Activated T-cell treated with anti-CD3 and anti-CD28 coated beads for 48 hours (primary cell): ENCODE results near the gene TAC4.

Source experiments
- DNase-seq: peaks from one replicate; pipeline ENCODE4 v3.0.0-alpha.2; 2020; ENCODE audit warnings: low read depth

Gene TAC4, protein sequence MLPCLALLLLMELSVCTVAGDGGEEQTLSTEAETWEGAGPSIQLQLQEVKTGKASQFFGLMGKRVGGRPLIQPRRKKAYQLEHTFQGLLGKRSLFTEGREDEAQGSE

DNA sequence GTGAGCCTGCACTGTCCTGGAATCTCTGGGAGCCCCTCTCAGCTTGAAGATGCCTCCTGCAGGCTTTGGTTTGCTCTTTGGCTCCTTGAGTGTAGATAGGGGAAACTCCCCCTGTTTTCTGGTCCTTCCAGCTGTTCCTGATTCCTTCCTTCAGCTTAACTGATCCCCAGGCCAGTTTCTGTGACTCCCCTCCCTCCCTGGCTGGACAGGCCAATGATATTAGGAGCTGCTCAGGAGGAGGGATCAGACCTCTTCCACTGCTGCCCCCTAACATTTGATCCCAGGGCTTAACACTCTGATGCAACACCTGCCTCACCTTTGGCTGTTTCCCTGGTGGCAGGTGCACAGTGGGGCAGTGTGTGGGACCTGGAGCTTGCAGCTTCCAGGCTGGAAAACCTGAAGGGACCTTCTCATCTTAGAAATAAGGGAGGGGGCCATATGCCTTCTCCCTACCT lies at the start of gene TAC4:
TAC4 (minus strand) TSS at position 51 of the 455 bp plus-strand sequence. CDS start 52 bp downstream, outside the sequence.
- no peak for DNase-seq

DNA sequence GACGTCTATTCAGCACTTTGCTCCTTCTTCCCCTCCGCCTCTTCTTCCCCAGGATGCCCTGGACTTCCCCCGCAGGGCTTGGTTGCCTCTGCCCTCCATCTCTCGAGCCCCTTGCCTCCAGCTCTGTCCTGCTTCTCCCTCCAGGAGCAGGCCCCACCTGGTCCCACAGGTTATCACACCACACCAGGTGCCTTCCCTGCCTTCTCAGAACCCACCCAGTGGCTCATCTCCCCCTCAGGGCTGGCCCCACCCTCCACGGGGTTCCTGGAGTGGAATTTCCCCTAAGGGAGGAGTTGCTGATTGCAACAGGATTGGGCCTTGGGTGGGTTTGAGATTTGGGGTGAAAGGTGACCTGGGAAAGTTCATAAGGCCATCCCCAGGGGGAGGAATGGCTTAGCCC lies 49.0 kb upstream of the TAC4 start:
- no peak for DNase-seq

DNA sequence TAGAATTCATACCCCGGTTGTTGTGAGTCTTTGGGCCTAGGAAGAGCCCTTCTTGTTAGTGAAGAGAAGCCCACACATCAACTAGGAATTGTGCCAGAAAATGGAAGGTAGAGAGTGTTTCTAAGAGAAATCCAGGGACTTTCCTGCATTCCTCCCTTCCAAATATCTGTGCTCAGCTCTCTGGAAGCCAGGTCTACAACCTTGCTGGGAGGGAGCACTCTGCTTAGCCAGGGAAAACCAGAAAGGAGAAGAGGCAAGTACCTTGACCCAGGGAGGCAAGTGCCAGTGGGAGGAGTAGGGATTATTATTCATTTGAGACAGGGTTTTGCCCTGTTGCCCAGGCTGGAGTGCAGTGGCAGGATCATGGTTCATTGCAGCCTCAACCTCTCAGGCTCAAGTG lies 48.4 kb upstream of the TAC4 start:
- no peak for DNase-seq

DNA sequence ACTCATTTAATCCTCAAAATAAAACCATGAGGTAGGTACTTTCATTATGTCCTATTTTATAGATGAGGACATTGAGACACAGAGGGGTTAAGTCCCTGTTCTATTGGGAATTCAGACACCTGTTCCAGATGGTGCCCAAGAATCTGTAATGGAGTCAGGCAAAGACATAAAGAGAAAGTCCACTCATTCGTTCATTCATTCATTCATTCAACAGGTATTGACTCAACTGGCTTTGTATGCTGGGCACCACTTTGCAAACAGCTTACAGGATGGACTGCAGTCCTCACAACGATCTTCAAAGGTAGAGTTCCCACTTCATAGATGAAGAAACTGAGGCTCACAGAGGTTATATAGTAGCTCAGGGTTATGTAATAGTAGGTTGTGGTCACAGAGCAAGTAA lies 47.9 kb upstream of the TAC4 start:
- no peak for DNase-seq

DNA sequence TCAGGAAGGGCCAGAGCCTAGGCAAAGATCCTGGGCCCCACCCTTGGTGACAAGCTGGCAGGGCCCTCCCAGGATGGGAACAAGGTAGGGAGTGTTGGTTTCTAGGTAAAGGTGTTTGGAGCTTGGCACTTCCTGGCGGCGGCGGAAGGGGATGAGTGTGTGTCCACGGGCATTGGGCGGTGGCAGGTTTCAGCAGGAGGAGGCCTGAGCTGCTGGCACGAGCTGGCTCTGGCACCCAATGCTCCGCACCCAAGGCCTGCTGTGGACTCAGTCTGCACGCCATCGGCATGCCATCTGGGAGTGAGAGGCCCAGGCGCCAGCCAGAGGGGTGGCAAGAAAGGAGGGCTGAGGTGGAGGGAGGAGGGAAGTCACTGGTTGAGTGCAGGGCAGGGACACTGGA lies 46.9 kb upstream of the TAC4 start:
- no peak for DNase-seq

DNA sequence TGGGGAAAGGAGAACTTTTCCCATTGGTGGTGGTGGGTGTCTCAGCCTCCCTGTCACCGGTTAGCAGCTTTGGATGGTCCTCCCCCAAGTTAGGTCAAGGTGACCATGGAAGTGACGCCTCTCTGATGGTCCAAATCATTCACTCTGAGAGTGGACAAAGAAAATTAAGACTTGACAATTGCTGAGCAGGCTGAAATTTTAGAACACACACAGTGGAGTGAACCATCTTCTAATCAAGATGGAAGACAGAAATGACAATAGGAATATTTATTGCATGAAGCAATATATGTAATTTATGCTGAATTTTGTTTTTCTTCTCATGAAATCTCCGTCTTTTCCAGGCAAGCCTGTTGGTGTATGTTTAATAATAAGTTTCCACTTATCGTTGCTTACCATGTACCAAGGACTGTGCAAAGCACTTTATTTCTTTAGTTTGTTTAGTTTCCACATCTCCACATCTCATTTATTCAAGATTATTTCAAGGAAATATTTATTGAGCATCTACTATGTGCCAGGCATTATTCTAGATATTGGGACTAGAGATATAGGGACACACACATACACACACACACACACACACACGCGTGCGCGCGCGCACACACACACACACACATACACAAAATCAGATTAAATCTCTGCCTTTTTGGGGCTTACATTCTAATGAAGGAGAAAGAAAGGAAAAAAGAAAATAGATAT lies 44.0 kb upstream of the TAC4 start:
- DNase-seq: no peak

DNA sequence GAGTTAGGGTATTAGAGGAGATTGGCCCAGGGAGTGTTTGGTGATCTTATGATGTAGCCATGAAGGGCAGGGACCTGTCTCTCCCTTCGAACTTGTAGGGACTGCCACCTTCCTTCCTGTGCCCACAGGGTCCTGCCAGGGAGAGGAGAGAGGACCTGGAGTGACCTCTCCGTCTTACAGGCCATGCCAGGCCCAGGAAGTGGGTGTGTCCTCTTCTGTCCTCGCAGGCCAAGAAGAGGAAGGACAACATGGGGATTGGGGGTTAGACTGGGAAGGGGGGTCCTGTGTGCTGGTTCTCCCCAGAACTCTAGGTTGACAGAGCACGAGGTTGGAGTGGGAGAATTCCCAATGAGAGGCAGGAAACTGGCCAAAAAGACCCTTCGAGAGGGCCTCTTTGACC lies 43.4 kb upstream of the TAC4 start:
- DNase-seq: no peak

DNA sequence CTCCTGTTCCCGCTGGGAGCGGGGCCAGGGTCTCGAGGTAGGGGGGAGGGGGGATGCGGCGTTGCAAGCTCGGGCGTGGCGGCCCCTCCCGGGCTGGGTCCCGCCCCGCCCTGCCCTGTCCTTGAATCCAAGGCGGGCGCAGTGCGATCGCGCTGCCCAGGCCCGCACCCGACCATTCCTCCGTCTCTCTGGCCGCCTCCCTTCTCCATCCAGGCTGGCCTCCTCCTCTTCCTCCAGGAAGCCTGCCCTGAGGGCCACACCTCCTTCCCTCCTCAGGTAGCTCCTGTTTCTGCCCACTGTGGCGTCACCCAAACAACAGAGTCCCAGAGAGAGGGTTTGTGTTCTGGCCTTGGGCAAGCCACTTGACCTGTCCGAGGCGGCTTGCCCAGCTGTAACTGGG lies 43.0 kb upstream of the TAC4 start:
- DNase-seq: no peak

DNA sequence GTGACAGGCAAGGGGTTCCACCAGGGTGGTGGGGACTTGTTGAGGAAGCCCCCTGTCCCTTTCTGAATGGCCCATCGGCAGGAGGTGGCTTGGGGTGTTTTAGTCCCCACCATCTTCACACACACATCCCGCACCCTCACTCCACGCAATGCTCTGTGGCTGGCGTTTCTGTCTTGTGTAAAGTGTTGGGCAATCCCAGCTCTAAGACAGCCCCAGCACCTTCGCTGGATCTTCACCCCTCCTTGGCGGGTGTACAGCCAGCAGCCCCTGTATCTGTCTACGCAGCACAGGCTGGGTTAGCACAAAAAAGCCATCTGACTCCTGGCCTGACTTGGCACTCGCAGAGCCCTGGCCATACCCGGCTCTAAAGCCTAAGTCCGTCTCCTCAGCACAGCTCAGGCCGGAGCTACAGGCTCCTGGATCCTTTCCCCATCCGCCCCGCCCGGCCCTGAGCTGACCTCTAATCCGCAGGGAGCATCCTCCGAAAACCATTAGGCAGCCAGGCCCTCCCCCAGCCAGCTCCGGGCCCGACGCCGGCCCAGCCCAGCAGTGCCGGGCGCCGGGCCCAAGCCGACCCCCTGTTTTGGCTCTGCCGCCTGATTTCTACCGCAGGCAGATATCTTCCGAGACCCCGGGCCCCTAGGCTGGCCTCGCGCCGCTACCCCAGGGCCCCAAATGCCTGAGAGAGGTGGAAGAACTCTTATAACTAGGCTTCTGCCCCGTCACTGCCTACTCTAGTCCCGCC lies 42.4 kb upstream of the TAC4 start:
- DNase-seq: no peak

DNA sequence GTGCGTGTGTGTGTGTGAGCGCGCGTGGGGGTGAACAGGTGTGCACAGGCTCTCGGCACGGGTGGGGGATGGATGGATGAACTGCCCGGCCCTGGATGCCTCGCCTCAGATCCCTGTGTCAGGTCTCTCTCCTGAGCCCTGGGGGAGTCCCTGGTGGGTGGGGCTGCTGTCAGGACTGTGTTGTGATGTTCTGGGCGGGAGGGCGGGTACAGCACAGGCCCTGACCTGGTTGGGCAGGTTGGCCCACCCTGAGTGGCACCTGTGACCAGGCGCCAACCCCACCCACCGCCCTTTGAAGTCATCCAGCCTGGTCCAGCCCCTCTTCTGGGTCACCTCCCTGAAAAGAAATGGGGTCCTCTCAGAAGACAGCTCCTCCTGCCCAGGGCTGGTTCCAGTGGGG lies 41.6 kb upstream of the TAC4 start:
- no peak for DNase-seq

DNA sequence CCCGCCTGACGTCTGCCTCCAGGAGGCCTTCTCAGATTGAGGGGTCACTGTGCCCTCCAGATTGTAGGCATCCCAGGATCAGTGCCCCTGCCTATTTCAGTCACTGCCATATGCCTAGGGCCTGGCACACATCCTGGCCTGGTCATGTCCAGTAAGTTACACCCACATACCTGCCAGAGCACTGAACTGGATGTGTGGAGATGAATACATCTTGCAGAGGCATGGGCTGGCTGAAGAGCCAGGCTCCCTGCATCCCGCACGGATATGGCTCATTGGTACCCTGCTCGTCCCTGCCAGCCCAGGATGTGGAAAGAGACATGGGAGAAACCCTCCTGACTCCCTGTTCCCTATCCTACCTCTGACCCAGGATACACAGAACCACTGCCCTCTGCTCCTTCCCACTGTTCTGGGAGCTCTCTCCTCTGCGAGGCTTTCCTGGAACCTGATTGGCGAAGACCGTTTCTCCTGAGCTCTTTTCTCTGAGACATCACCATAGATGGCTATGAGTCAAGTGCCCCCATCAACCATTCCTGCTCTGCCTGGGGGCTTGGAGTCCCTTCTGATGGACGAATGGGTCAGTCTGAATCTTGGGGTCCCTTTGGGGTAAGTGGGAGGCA lies 40.0 kb upstream of the TAC4 start:
- no peak for DNase-seq

DNA sequence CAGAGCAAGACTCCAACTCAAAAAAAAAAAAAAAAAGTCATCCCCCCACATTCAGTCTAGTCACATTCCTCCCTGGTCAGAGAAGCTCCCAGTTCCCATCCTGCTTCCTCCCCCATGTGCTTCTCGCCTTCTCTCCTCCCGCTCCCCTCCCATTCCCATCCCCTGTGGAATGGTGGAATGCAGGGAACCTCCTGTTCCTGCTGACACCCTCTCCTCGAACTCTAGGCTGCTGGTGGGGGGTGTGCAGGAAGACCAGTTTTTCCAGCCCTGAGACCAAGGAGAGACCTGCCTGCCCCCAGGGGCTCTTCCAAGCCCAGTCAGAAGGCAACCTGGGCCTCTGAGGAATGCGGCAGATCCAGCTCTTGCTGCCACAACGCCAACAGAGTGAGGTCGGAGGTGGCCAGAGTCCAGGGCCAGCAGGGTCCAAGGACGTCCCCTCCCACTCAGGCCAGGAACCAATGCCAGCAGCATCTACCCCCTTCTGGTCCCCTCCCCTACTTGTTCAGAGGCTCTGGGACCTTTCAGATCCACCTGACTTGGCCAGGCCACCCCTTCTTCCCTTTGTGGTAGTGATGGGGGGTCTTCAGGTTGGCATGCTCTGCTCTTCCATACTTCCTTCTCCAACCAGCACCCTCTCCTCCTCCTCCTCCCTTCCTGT lies 39.3 kb upstream of the TAC4 start:
- DNase-seq: no peak

DNA sequence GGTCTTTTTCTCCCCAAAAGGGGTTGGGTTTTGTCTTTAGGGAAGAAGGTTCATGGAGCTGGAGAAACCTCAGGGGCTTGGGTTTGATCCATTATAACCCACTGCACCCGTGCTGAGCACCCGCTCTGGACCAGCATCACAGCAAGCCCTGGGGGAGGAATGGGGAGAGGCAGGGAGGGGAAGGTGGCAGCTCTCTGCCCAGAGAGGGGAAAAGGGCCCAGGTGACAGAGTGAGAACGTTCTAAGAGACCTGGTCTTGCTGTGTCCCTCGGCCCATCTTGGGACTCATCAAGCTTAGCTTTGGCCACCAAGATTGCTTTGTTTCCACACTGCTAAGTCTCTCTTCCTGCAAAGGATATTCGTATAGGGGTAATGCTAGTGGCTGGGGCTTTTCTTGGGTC lies 38.2 kb upstream of the TAC4 start:
- DNase-seq: no peak

DNA sequence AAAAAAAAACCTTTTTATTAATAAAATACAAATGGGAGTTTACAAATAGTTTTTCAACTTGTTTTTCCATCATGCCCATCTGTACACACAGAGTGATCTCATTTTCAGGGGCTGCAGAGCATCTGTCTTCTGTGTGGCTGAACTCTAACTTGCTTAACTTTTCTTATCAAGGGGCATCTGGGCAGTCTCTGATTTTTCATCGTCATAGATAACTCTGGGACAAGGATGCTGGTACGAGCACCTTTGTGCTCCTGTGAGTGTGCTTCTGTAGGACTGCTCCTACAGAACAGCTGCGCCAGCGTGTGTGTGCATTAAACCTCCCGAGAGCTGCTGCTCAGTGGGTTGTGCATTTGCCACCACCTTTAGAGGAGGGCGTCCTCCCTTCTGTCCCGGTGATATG lies 34.6 kb upstream of the TAC4 start:
- DNase-seq: no peak

DNA sequence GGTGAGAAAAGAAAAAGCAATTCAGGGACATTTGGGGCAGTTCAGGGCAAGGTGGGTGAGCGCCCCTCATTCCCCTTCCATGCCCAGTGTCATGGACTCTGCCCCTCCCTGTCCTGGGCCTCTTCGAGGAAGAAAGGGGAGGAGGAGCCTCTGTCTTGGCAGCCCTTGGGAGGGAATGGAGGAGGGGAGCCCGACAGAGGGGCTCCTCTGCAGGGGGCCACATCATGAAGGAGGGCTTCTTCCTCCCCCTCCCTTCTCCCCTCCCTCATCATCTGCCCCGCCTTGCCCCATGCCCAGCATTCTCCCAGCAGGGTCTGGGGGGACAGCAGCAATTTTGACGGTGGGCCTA lies 33.2 kb upstream of the TAC4 start:
- DNase-seq: no peak

DNA sequence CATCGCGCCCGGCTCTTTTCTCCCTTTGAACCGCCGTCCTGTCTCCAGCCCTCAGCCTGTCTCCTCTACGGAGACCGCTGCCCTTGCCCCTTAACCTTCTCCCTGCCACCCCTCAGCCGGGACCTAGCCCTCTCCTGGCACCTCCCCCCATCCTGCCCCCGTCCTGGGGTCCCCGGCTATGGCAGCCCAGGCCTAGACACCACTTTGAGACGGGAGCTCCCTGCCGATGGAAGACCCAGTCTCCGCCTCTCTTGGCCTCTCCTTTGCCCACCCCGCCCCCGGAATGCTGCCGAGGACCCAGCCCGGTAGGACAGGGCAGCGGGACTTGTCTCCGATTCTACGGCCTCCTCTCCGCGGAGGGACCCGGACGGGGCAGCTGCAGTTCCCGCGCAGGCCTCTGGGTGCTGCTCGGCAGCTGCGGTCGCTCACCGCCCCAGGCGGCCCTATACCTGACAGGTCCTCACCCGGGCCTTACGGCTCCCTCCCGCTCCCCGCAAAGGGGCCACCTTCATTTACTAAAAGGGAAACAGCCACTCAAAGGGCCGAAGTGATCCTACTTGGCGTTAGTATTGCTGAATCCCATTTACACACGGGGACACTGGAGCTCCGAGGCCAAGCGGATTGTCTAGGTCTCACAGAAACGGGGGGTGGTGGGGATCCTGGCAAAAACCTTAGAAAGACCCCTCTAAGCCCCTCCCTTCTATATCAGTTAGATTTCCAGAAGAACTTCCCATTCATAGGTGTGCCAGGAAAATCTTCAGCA lies 32.6 kb upstream of the TAC4 start:
- peak; percentile 75 for DNase-seq

DNA sequence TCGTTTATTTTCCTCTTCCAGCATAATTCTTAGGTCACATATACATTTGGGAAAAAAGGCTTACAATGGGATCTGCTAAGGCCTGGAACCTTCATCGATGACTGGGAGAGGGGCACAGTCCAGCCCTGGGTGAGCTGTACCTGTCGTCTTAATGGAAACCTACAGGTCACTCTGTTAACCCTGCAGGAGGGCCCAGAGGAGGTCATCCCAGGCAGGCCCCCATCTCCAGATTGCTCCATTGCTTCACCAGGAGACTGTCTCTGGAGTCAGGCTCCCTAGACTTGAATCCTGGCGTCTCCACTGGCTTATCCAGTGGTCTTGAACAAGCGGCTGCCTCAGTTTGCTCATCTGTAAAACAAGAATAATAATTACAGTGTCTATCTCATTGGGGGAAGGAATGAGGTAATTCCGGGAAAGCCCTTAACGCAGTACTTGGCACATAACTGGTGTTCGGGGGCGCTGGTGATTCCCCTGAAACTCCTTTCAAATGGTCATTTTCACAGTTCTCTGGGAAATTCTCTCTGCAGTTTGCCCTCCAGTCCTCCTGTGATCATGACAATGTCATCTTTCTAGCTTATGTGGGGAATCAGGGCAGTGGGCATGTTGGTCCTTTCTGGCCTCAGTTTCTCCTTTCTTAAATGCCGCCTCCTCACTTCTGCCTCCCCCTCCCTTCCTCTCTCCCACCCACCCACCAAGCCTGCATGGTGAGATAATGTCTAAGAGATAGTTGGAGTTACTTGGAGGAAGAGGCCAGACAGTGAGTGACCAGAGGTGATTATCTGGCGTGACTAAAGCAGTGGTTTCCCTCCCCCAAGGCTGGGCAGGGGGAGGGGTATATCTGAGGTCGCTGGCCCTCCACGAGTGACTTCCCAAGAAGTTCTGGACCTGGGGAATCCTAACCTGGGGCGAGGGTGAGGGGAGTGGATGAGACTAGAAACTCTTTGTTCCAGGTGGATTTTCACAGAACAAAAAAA lies 31.3 kb upstream of the TAC4 start:
- DNase-seq: no peak

DNA sequence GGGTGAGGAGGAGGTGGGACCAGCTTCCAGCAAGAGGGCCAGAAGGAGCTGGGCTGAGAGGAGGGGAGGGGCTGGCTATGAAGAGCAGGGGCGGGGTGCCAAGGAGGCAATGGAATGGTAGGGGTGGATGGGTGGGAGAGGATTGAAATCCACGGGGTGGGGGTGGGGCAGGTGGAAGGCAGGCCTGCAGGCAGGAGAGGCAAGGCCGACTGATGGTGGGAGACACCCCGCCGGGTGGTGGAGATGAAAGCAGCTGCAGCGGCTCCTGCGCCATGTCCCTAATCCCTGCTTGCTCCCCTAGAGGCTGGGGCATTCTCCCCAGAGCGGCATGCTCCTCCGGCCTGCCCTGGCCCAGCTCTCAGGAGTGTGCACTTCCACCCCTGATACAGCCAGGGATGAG lies 27.8 kb upstream of the TAC4 start:
- no peak for DNase-seq

DNA sequence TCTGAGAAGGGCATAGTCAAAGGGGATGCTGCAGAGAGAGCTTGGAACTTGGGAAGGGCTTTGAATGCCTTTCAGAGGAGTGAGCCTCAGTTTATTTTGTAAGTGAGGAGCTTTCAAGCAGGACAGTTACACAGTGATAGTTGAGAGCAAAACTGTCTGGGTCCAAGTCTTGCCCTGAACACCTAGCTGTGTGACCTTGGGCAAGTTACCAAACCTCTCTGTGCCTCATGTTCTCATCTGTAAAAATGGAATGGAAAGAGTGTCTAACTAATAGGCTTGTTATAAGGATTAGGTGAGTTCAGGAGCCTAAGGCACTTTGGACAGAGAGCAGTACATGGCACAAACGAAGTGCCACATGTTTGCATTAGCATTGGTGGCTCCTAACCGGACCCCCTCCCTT lies 27.0 kb upstream of the TAC4 start:
- DNase-seq: no peak

DNA sequence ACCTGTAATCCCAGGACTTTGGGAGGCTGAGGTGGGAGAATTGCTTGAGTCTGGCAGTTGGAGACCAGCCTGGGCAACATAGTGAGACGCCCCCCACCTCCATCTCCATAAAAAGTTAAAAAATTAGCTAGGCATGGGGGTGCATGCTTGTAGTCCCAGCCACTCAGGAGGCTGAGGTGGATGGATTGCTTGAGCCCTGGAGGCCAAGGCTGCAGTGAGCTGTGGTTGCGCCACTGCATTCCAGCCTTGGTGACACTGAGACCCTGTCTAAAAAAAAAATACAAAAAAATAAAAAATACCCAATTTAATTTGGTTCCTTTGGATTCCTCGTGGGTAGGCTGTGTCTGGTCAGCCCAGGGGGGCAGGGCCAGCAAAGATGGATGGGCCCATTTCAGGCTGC lies 26.1 kb upstream of the TAC4 start:
- no peak for DNase-seq

DNA sequence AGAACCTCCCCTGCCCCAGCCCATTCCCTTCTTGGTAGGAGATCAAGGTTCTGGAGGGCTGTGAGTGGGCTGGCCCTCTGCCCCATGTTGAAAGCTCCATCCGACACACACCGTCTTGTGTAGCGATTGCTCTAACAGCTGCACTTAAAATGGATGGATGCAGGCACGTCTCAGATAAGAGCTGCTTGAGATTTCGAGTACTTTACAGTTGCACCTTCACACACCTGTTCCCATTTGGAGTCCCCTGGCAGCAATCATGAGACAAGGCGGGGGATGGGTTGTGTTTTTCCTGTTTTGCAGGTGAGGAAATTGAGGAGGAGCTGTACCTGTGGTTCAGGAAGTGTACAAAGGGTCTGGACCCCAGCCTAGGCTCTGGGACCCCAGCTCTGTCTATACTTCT lies 25.6 kb upstream of the TAC4 start:
- no peak for DNase-seq
